Activated CD4-positive, alpha-beta T cell treated with anti-CD3 and anti-CD28 coated beads, Interleukin-2, Interleukin-4, amounts not matched to agents 100 ng/mL and 50 ng/mL, durations not matched to agents 16 hours and 8 hours (primary cell): ENCODE data around the gene DFFB.

Source experiments
- DNase-seq: peaks from one replicate; pipeline ENCODE4 v3.0.0-alpha.2; 2020; ENCODE audit warnings: low spot score

Gene DFFB

GRCh38 chr1:3874736-3875135 is 17.5 kb downstream of the DFFB start:
- no peak for DNase-seq

- no peak for DNase-seq
These were observed 19.4 kb downstream of the DFFB start for GRCh38 chr1:3876716-3877115.

- no peak for DNase-seq
These were observed 21.8 kb downstream of the DFFB start for GRCh38 chr1:3879099-3879498.

- no peak for DNase-seq
These were observed 22.6 kb downstream of the DFFB start for GRCh38 chr1:3879787-3880428.

GRCh38 chr1:3880429-3881192 is 23.3 kb downstream of the DFFB start:
- DNase-seq: no peak

- DNase-seq: no peak
These were observed 23.9 kb downstream of the DFFB start for GRCh38 chr1:3881193-3881480.

GRCh38 chr1:3883194-3883925 is 26.1 kb downstream of the DFFB start:
- no peak for DNase-seq

- DNase-seq: no peak
These were observed 27.7 kb downstream of the DFFB start for GRCh38 chr1:3884966-3885365.

- DNase-seq: no peak
These were observed 28.3 kb downstream of the DFFB start for GRCh38 chr1:3885611-3886010.

- DNase-seq: no peak
These were observed 28.9 kb downstream of the DFFB start for GRCh38 chr1:3886106-3886670.

- no peak for DNase-seq
These were observed 29.4 kb downstream of the DFFB start for GRCh38 chr1:3886691-3887090.

GRCh38 chr1:3888301-3888700 is 31.0 kb downstream of the DFFB start:
- no peak for DNase-seq

GRCh38 chr1:3889936-3890335 is 32.7 kb downstream of the DFFB start:
- DNase-seq: no peak

- DNase-seq: peak; percentile 57
These were observed 33.4 kb downstream of the DFFB start for GRCh38 chr1:3890389-3891328.

GRCh38 chr1:3891329-3891865 is 34.1 kb downstream of the DFFB start:
- DNase-seq: no peak

- no peak for DNase-seq
These were observed 35.5 kb downstream of the DFFB start for GRCh38 chr1:3892748-3893147.

GRCh38 chr1:3893190-3893589 is 35.9 kb downstream of the DFFB start:
- no peak for DNase-seq

GRCh38 chr1:3894626-3895278 is 37.5 kb downstream of the DFFB start:
- no peak for DNase-seq

GRCh38 chr1:3895279-3895950 is 38.1 kb downstream of the DFFB start:
- no peak for DNase-seq

- no peak for DNase-seq
These were observed 38.7 kb downstream of the DFFB start for GRCh38 chr1:3895951-3896325.
